ENCODE measurements around the gene IZUMO1. TPM values are rescaled to one million over a fixed set of nuclear protein-coding genes. Genes with fewer than 3 reads are reported as not detected.
"Not testable (repeated sequence)": the region's sequence is repeated elsewhere in the genome, so short reads cannot be mapped to it uniquely, and the experiment has no call there.

The IZUMO1 gene
- total and polyA plus RNA-seq, 12 donors: 0.59 to 2.9 (median 1.2) TPM; not detected in 3

DNA sequence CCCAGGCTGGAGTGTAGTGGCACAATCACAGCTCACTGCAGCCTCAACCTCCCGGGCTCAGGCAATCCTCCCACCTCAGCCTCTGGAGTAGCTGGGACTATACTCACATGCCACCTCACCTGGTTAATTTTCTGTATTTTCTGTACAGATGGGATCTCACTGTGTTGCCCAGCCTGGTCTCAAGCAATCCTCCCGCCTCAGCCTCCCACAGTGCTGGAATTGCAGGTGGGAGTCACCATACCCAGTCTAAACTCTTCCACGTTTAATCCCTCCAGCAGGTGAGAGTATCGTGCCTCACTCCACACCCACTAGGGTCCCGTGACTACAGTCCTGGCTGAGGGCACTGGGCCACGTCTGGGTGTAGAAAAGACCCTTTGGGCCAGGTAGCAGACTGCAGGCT is 47.6 kb upstream of the IZUMO1 start:
- intact Hi-C loops (cut with DNase I): loop anchor here (2.0 kb wide), 3 partner anchors 39 to 49 kb away; no protein-coding TSS in a partner anchor
- no peak for TF ChIP-seq POLR2A (IDR thresholded peaks at IDR 0.05)
- TF ChIP-seq, protein P1, sequence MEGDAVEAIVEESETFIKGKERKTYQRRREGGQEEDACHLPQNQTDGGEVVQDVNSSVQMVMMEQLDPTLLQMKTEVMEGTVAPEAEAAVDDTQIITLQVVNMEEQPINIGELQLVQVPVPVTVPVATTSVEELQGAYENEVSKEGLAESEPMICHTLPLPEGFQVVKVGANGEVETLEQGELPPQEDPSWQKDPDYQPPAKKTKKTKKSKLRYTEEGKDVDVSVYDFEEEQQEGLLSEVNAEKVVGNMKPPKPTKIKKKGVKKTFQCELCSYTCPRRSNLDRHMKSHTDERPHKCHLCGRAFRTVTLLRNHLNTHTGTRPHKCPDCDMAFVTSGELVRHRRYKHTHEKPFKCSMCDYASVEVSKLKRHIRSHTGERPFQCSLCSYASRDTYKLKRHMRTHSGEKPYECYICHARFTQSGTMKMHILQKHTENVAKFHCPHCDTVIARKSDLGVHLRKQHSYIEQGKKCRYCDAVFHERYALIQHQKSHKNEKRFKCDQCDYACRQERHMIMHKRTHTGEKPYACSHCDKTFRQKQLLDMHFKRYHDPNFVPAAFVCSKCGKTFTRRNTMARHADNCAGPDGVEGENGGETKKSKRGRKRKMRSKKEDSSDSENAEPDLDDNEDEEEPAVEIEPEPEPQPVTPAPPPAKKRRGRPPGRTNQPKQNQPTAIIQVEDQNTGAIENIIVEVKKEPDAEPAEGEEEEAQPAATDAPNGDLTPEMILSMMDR (IDR thresholded peaks at IDR 0.05): no peak
- 70 to 86% (median 80%) methylated on average over 3 to 6 of the region's 6 CpGs for WGBS, 4 donors
- no peaks in the 10 kb centered on the region for H3K27me3 ChIP-seq
- H3K9me3 ChIP-seq (replicated peaks in 1 of 3): no peaks in the 10 kb centered on the region
- peaks cover 0 to 11% of the 10 kb centered on the region in 2 donors for H3K4me1 ChIP-seq (replicated peaks in 1 of 2)
- DNase-seq: no peak
- H3K4me3 ChIP-seq: no peak overlapping the region
- H3K36me3 ChIP-seq (replicated peaks in 1 of 2): no peaks in the 10 kb centered on the region
- peak overlapping the region in 2 of 5 donors; percentile 77 to 93 for H3K27ac ChIP-seq

- intact Hi-C loops (cut with DNase I): no loop called here
- TF ChIP-seq, protein P1 (IDR thresholded peaks at IDR 0.05): no peak
- TF ChIP-seq POLR2A (IDR thresholded peaks at IDR 0.05): no peak
- WGBS, 4 donors: 70 to 89% (median 76%) methylated on average over 6 to 8 of the region's 8 CpGs
Observed at GRCh38 chr19:48793271-48793670, 46.6 kb upstream of the IZUMO1 start.

DNA sequence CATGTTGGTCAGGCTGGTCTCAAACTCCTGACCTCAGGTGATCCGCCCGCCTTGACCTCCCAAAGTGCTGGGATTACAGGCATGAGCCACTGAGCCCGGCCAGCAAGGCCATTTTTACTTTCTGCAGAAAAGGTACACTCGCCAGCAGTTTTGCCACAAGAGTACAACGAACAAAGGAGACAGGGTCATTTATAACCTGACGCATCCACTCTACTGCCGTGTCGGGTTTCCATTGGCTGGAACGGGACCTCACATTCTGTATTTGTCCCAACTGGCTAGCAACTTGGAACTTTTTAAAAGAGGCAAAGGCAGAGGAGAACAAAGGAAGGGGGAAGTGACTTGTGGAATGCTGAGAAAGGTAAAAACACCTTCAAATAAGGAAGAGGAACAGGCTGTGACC is 40.6 kb upstream of the IZUMO1 start:
- not testable (repeated sequence) for H3K4me1 ChIP-seq (replicated peaks in 1 of 2); DNase-seq; H3K9me3 ChIP-seq (replicated peaks in 1 of 3); H3K4me3 ChIP-seq; H3K36me3 ChIP-seq (replicated peaks in 1 of 2); H3K27ac ChIP-seq; H3K27me3 ChIP-seq
- intact Hi-C loops (cut with DNase I): loop anchor here (2.0 to 10.0 kb wide), 2 partner anchors 55 to 113 kb away; partner anchors contain the start of gene NTN5 (in 1 of the 2)
- 78 to 85% (median 82%) methylated on average over 9 of the region's 9 CpGs for WGBS, 4 donors

More at GRCh38 chr19:48793271-48793670, 46.6 kb upstream of the IZUMO1 start:
- Histone ChIP-seq H3K36me3 (replicated peaks in 1 of 2) (no peaks in the 10 kb centered on the region), H3K27ac (no peak overlapping the region), H3K9me3 (replicated peaks in 1 of 3) (no peaks in the 10 kb centered on the region), H3K4me3 (no peak overlapping the region), H3K27me3 (no peaks in the 10 kb centered on the region), H3K4me1 (replicated peaks in 1 of 2) (peaks cover 0 to 11% of the 10 kb centered on the region in 2 donors)
- no peak for DNase-seq

GRCh38 chr19:48786422-48786821 is 39.7 kb upstream of the IZUMO1 start:
- H3K27me3 ChIP-seq; H3K4me3 ChIP-seq; H3K36me3 ChIP-seq (replicated peaks in 1 of 2); H3K4me1 ChIP-seq (replicated peaks in 1 of 2); H3K27ac ChIP-seq; DNase-seq; H3K9me3 ChIP-seq (replicated peaks in 1 of 3): not testable (repeated sequence)
- WGBS, 4 donors: 89 to 94% (median 91%) methylated on average over 7 of the region's 7 CpGs
- intact Hi-C loops (cut with DNase I): loop anchor here (2.0 to 10.0 kb wide), 2 partner anchors 56 to 112 kb away; partner anchors contain the start of gene NTN5 (in 1 of the 2)

DNA sequence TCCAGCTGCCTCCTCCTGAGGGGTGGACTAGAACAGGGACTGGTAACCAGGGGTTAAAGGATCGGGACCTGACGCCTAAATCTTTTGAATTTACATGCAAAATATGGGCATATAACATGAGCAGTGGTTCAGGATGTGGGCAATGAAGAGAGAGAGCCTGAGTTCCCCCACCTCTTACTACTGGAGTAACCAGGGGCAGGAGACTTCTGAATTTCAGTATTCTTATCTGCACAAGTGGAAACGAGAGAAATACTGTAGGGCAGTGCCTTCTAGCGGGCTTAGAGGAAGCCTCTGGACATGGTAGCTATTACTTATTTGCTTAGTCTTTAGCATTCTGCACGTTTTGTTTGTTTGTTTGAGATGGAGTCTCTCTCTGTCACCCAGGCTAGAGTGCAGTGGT is 37.8 kb upstream of the IZUMO1 start:
- intact Hi-C loops (cut with DNase I): loop anchor here in 1 of 2 donors (10.0 kb wide), 1 partner anchor 110 kb away; the partner anchor contains the start of gene NTN5
- Histone ChIP-seq H3K27ac (no peak overlapping the region), H3K4me1 (replicated peaks in 1 of 2) (peaks cover 14 to 17% of the 10 kb centered on the region in 2 donors), H3K36me3 (replicated peaks in 1 of 2) (no peaks in the 10 kb centered on the region), H3K4me3 (no peak overlapping the region), H3K27me3 (no peaks in the 10 kb centered on the region), H3K9me3 (replicated peaks in 1 of 3) (no peaks in the 10 kb centered on the region)
- peak in 1 of 7 donors; percentile 35 for DNase-seq
- TF ChIP-seq POLR2A (IDR thresholded peaks at IDR 0.05): no peak
- TF ChIP-seq, protein P1 (IDR thresholded peaks at IDR 0.05): peak in 5 of 6 experiments; percentile 7 to 41 (median 39)
- 63 to 67% (median 65%) methylated on average over 5 of the region's 5 CpGs for WGBS, 4 donors
